HG03457 (cell line): ENCODE measurements around the gene CCDC50.

ENCODE experiments used
- ATAC-seq: cut with Tn5 transposase; IDR thresholded peaks from one replicate; pipeline ENCODE4 v1.9.1; 2021; ENCODE audit warnings: moderate number of reproducible peaks; ENCODE audit not compliant: unreplicated experiment

CCDC50 gene

GRCh38 chr3:191376516-191377141 is 47.4 kb downstream of the CCDC50 start:
- ATAC-seq, result no peak

- no peak for ATAC-seq
These were observed 49.1 kb downstream of the CCDC50 start for GRCh38 chr3:191378142-191378812.

GRCh38 chr3:191379446-191379845 is 50.3 kb downstream of the CCDC50 start:
- no peak for ATAC-seq

GRCh38 chr3:191380001-191380400 is 50.8 kb downstream of the CCDC50 start:
- ATAC-seq, result no peak

DNA sequence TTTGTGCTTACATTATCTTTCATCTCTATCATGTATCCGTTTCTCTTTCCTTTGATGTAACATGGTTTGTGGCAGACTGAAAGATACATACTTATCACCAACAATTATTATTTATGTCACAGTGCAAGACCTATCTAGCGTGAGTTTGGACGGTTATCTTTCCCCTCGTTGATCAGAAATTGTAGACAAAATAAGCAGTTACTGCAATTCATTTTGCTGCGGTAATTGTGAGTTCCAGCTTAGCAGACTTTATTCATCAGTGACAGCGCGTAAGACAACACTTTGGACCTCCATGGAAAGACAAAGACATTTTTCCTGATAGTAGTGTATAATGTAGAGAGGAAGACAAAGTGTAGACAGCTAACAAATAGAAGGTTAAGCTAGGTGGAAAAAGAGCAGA is 52.1 kb downstream of the CCDC50 start:
- ATAC-seq, result no peak

DNA sequence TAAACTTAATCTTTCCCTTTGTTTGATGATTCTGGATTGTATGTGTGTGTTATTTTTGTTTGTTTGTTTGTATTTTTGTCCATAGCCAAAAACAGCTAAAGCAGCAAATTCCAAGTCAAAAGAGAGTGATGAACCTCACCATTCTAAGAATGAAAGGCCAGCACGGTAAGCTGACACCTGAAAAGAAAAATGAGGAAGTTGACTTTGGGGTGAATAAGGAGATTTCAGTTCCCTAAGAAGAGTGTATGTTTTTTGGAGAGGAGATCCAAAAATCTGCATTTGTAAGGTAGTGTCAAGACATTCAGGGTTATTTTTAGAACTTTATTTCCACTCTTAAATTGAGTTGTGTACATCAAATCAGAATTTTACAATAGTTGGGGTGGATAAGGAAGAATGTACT is 53.5 kb downstream of the CCDC50 start:
- no peak for ATAC-seq

- no peak for ATAC-seq
These were observed 53.9 kb downstream of the CCDC50 start for GRCh38 chr3:191383124-191383523.

GRCh38 chr3:191385101-191385500 is 55.9 kb downstream of the CCDC50 start:
- ATAC-seq, result no peak

- no peak for ATAC-seq
These were observed 58.4 kb downstream of the CCDC50 start for GRCh38 chr3:191387441-191388077.

GRCh38 chr3:191388823-191389222 is 59.6 kb downstream of the CCDC50 start:
- ATAC-seq, result no peak

DNA sequence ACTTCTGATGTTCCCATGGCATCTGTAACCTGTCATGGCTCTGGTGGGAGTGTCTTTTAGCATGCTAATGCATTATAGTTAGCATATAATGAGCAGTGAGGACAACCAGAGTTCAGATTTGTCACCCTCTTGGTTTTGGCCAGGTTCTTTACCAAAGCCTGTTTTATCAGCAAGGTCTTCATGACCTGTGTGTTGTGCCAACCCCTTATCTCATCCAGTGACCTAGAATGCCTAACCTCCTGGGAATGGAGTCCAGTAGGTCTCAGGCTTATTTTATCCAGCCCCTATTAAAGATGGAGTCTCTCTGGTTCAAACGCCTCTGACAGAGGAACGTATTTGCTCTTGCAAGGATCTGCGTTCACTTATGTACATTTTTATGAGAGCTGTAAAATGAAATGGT is 61.4 kb downstream of the CCDC50 start:
- no peak for ATAC-seq

DNA sequence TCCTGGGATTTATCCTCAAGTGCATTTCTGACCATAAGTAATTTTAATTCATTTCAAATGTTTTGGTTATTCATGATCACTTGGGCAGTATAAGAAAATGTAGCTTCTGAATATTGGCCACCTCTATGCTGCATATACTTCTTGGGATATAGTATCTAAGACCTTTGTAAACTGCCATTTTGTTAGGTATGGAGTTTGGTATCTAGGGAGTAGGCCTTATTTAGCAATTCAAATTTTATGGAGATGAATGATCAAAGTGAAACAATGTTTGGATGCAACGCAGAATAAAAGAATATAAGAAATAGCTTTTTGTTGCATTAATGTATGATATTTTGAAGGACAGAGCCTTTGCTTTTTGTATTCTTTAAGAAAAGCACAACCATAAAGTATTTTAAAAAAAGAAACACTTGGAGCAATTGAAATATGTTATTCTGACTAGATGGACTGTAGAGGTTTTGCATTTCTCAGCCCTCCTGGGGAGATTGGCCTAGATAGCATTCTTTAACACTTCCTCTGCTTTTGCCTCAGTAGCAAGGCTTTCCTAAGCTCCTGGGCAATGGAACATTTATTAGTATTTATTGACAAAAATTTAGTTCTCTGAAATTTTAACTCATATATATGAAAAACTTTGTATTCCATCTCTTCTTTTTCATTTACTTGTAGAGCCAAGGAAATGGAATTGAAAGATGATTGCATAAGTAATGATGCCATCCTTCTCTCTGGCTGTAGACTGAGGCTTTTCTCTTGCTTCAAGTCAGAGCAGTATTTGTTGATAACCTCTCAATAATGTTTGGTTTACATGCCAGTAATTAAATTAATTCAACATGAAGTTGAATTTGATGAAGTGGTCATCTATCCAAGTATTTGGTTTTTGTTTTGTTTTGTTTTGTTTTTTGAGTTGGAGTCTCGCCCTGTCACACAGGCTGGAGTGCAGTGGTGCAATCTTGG is 62.9 kb downstream of the CCDC50 start:
- ATAC-seq, result no peak

DNA sequence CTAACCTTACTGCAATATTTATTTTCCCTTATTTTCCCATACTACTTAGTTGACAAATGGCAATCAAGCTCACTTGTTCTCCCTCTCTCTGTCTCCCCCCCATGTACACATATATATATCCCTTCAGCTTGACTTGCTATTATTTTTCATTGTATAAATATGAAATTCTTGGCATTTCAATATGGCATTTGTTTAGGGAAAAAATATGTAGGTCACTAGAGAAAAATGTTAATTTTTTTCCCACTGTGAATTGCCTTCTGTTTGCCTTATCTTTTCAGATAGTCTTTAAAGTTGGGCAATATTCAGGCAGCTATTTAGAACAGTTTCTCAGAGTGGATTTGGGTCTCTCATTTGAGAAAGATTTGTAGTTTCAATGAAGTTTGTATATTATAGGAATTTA is 64.0 kb downstream of the CCDC50 start:
- ATAC-seq, result no peak

DNA sequence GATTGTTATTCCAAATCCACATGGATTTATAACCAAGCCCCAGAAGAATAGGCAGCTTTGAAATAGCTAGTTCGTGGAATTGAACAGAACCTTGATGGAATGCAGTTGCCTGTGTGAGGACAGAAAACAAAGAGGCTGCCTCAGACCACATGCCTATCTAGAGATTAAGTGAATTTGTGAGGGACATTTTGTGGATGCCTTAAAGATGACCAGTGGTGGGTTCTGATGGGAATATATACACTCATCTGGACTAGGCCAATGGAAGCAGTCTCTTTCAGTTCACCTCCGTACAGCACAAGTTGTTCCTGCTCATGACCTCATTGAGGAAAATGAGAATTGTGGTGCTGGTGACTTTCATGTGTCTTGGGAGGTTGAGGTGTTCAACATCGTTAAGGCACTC is 68.6 kb downstream of the CCDC50 start:
- ATAC-seq, result no peak

GRCh38 chr3:191398607-191399006 is 69.4 kb downstream of the CCDC50 start:
- no peak for ATAC-seq

GRCh38 chr3:191399918-191400317 is 70.7 kb downstream of the CCDC50 start:
- no peak for ATAC-seq

GRCh38 chr3:191401775-191402357 is 72.7 kb downstream of the CCDC50 start:
- no peak for ATAC-seq

- no peak for ATAC-seq
These were observed 80.7 kb downstream of the CCDC50 start for GRCh38 chr3:191409791-191410359.

DNA sequence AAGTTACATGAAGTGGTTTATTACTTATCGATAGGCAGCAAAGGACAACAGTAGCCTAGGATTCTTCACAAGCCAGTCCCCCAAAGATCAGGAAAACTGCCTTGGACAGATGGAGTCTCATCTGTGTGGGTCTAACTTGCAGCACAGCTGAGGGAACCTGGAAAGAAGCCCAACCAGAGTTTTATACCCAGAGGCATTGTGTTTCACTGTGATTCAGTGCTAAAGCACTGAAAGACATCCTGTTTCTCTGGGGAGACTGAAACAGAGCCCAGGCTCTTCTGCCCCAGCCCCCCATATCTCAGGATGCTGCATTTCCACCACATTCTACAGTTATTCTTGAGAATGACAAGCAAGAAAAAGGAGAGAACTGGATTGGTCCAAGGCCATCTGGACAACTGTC is 83.6 kb downstream of the CCDC50 start:
- no peak for ATAC-seq

DNA sequence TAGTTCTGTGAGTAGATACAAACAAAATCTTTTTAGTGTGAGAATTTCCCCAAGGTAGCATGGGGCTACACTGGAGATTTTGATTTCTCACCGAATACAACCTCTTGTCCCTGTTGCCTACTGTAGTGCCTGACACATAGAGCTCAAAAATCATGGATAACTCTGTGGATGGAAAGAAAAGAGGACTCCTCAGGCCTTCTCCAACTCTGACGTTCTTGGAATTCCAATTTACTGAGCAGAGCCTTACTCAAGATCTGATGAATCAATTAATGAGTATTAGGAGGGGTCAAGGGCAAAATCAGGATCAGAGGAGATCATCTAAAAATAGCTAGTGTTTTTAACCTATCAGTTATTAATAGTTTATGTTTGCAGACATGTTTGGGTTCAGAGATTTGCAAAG is 85.1 kb downstream of the CCDC50 start:
- ATAC-seq, result no peak

- no peak for ATAC-seq
These were observed 85.5 kb downstream of the CCDC50 start for GRCh38 chr3:191414732-191415131.
